Effector memory CD8-positive, alpha-beta T cell (primary cell): ENCODE measurements around the gene TMPRSS2.
"Not testable (repeated sequence)": the region's sequence is repeated elsewhere in the genome, so short reads cannot be mapped to it uniquely, and the experiment has no call there.

Experiments used
- ATAC-seq: fragments of 150-1000 bp; cut with Tn5 transposase; replicated peaks from 2 replicates; pipeline ENCODE4 v1.10.0; 2021; ENCODE audit warnings: mild to moderate bottlenecking, moderate library complexity
- DNase-seq, 3 experiments: peaks; one replicate each; pipeline ENCODE4 v3.0.0; 2021
- H3K27ac Mint-ChIP-seq, 2 donors: one replicate each; pipeline ENCODE4 v1.8.0; 2022; ENCODE audit warnings: mild to moderate bottlenecking in 2 of 2, mixed read lengths in 2 of 2, moderate library complexity in 2 of 2
- H3K27me3 Mint-ChIP-seq, 2 donors: one replicate each; pipeline ENCODE4 v1.8.0; 2022; ENCODE audit warnings: mixed read lengths in 2 of 2
- H3K36me3 Mint-ChIP-seq: one replicate; pipeline ENCODE4 v1.8.0; 2022; ENCODE audit warnings: mild to moderate bottlenecking, moderate library complexity, mixed read lengths; ENCODE audit not compliant: insufficient read depth
- H3K4me1 Mint-ChIP-seq, 2 donors: one replicate each; pipeline ENCODE4 v1.8.0; 2022; ENCODE audit warnings: low read depth in 2 of 2, mixed read lengths in 2 of 2
- H3K4me3 Mint-ChIP-seq, 2 donors: one replicate each; pipeline ENCODE4 v1.8.0; 2022; ENCODE audit warnings: mild to moderate bottlenecking in 2 of 2, mixed read lengths in 2 of 2, moderate library complexity in 2 of 2
- H3K9me3 Mint-ChIP-seq, 2 donors: one replicate each; pipeline ENCODE4 v1.8.0; 2022; ENCODE audit warnings: mixed read lengths in 2 of 2

Gene TMPRSS2

GRCh38 chr21:41429305-41429704, 78.7 kb downstream of the TMPRSS2 start:
- Mint-ChIP-seq H3K36me3 (peaks cover 42% of the 10 kb centered on the region), H3K4me3 (no peak overlapping the region), H3K27me3 (no peaks in the 10 kb centered on the region), H3K4me1 (peaks cover 17 to 32% of the 10 kb centered on the region in 2 donors), H3K9me3 (no peaks in the 10 kb centered on the region), H3K27ac (no peak overlapping the region)
- ATAC-seq (no peak), DNase-seq (no peak)

- Mint-ChIP-seq H3K4me1 (peaks cover 17 to 32% of the 10 kb centered on the region in 2 donors), H3K4me3 (no peak overlapping the region), H3K27ac (peak overlapping the region in 1 of 2 donors; percentile 71), H3K36me3 (peaks cover 42% of the 10 kb centered on the region), H3K9me3 (no peaks in the 10 kb centered on the region), H3K27me3 (no peaks in the 10 kb centered on the region)
- DNase-seq (no peak), ATAC-seq (no peak)
Observed at GRCh38 chr21:41428847-41429246, 79.1 kb downstream of the TMPRSS2 start.

GRCh38 chr21:41428311-41428710, 79.6 kb downstream of the TMPRSS2 start:
- Mint-ChIP-seq H3K27ac (peak overlapping the region; percentile 10 to 71), H3K4me3 (peak overlapping the region; percentile 95 to 97), H3K9me3 (no peaks in the 10 kb centered on the region), H3K4me1 (peaks cover 19 to 32% of the 10 kb centered on the region in 2 donors), H3K27me3 (no peaks in the 10 kb centered on the region), H3K36me3 (peaks cover 40% of the 10 kb centered on the region)
- DNase-seq (no peak), ATAC-seq (no peak)

GRCh38 chr21:41427556-41427955, 80.4 kb downstream of the TMPRSS2 start:
- Mint-ChIP-seq H3K27ac (peak overlapping the region; percentile 71 to 85), H3K4me3 (peak overlapping the region; percentile 95 to 97), H3K27me3 (no peaks in the 10 kb centered on the region), H3K36me3 (peaks cover 33% of the 10 kb centered on the region), H3K4me1 (peaks cover 19 to 35% of the 10 kb centered on the region in 2 donors), H3K9me3 (no peaks in the 10 kb centered on the region)
- DNase-seq = no peak
- no peak for ATAC-seq

- Mint-ChIP-seq H3K4me1 (peaks cover 21 to 35% of the 10 kb centered on the region in 2 donors), H3K4me3 (peak overlapping the region; percentile 95 to 97), H3K27me3 (no peaks in the 10 kb centered on the region), H3K36me3 (peaks cover 26% of the 10 kb centered on the region), H3K27ac (peak overlapping the region; percentile 94 to 97), H3K9me3 (no peaks in the 10 kb centered on the region)
- no peak for ATAC-seq
- no peak for DNase-seq
Observed at GRCh38 chr21:41426676-41427404, 81.1 kb downstream of the TMPRSS2 start.

GRCh38 chr21:41425954-41426675, 81.8 kb downstream of the TMPRSS2 start, which contains the start of gene MX1:
MX1 (plus strand) TSS chr21:41426239; CDS start chr21:41432071, 5,832 bp downstream.
- Mint-ChIP-seq H3K4me1 (peaks cover 21 to 35% of the 10 kb centered on the region in 2 donors), H3K36me3 (peaks cover 19% of the 10 kb centered on the region), H3K4me3 (peak within 1 kb of the TSS; percentile 95 to 97), H3K9me3 (no peaks in the 10 kb centered on the region), H3K27ac (peak within 1 kb of the TSS; percentile 94 to 97), H3K27me3 (no peaks in the 10 kb centered on the region)
- peak; percentile 80 to 85 (median 81) for DNase-seq
- peak; percentile 99 for ATAC-seq

GRCh38 chr21:41425588-41425953, 82.4 kb downstream of the TMPRSS2 start:
- H3K9me3 Mint-ChIP-seq = no peaks in the 10 kb centered on the region
- ATAC-seq = no peak
- H3K27ac Mint-ChIP-seq = peak overlapping the region; percentile 94 to 97
- H3K36me3 Mint-ChIP-seq = peaks cover 16% of the 10 kb centered on the region
- H3K4me1 Mint-ChIP-seq = peaks cover 25 to 38% of the 10 kb centered on the region in 2 donors
- H3K4me3 Mint-ChIP-seq = peak overlapping the region; percentile 95 to 97
- DNase-seq = no peak
- no peaks in the 10 kb centered on the region for H3K27me3 Mint-ChIP-seq

- H3K9me3 Mint-ChIP-seq, H3K27ac Mint-ChIP-seq, ATAC-seq, H3K4me3 Mint-ChIP-seq, H3K36me3 Mint-ChIP-seq, H3K27me3 Mint-ChIP-seq, DNase-seq: not testable (repeated sequence)
- H3K4me1 Mint-ChIP-seq = peaks cover 27 to 34% of the 10 kb centered on the region in 2 donors
Observed at GRCh38 chr21:41423305-41423636, 84.7 kb downstream of the TMPRSS2 start.

- ATAC-seq (no peak), DNase-seq (no peak)
- Mint-ChIP-seq H3K36me3 (peaks cover 9% of the 10 kb centered on the region), H3K4me3 (no peak overlapping the region), H3K4me1 (peaks cover 27 to 28% of the 10 kb centered on the region in 2 donors), H3K27me3 (no peaks in the 10 kb centered on the region), H3K9me3 (no peaks in the 10 kb centered on the region), H3K27ac (no peak overlapping the region)
Observed at GRCh38 chr21:41422546-41423304, 85.2 kb downstream of the TMPRSS2 start.

- peak overlapping the region; percentile 88 to 96 for H3K4me3 Mint-ChIP-seq
- H3K4me1 Mint-ChIP-seq = peaks cover 19 to 20% of the 10 kb centered on the region in 2 donors
- not testable (repeated sequence) for H3K36me3 Mint-ChIP-seq, ATAC-seq, H3K9me3 Mint-ChIP-seq, H3K27me3 Mint-ChIP-seq, DNase-seq
- H3K27ac Mint-ChIP-seq = peak overlapping the region; percentile 93 to 94
Observed at GRCh38 chr21:41420998-41421397, 87.0 kb downstream of the TMPRSS2 start.

- Mint-ChIP-seq H3K9me3 (no peaks in the 10 kb centered on the region), H3K36me3 (no peaks in the 10 kb centered on the region), H3K4me3 (peak overlapping the region; percentile 88 to 96), H3K4me1 (peaks cover 12 to 14% of the 10 kb centered on the region in 2 donors), H3K27me3 (no peaks in the 10 kb centered on the region), H3K27ac (peak overlapping the region; percentile 93 to 94)
- DNase-seq (peak in 2 of 3 experiments; percentile 5 to 7), ATAC-seq (peak; percentile 84)
Observed at GRCh38 chr21:41419921-41420862, 87.8 kb downstream of the TMPRSS2 start.

GRCh38 chr21:41418956-41419680, 88.8 kb downstream of the TMPRSS2 start:
- H3K4me1 Mint-ChIP-seq = peaks cover 8 to 10% of the 10 kb centered on the region in 2 donors
- H3K9me3 Mint-ChIP-seq = no peaks in the 10 kb centered on the region
- DNase-seq (no peak), ATAC-seq (no peak)
- H3K27ac Mint-ChIP-seq = peak overlapping the region; percentile 71 to 93
- H3K4me3 Mint-ChIP-seq = peak overlapping the region; percentile 88 to 96
- H3K27me3 Mint-ChIP-seq = no peaks in the 10 kb centered on the region
- no peaks in the 10 kb centered on the region for H3K36me3 Mint-ChIP-seq
